ENCODE data around the gene SLC4A9. TPM values are rescaled to one million over a fixed set of nuclear protein-coding genes. Genes with fewer than 3 reads are reported as not detected.
"Not testable (repeated sequence)": the region's sequence is repeated elsewhere in the genome, so short reads cannot be mapped to it uniquely, and the experiment has no call there.

Gene SLC4A9

DNA sequence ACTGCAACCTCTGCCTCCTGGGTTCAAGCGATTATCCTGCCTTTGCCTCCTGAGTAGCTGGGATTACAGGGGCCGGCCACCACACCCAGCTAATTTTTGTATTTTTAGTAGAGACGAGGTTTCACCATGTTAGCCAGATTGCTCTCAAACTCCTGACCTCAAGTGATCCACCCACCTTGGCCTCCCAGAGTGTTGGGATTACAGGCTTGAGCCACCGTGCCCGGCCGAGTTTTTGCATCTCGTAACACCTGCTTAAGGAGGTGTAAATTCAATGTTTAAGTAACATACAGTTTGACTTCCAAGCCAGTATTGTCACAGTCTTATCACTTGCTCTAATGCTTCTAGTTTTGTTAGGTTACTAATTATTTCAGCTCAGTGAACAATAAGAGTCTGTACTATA, 61.4 kb downstream of the SLC4A9 start:
- H4K5ac ChIP-seq (ENCODE audit: low read length); H3K4me2 ChIP-seq (ENCODE audit: low read length); H3K27ac ChIP-seq (ENCODE audit: low read depth, low read length); H3K4ac ChIP-seq (ENCODE audit: low read depth, low read length); H3K79me1 ChIP-seq (ENCODE audit: low read length); H3K23ac ChIP-seq (ENCODE audit: low read length); H3K56ac ChIP-seq (ENCODE audit: low read length); H3K18ac ChIP-seq (ENCODE audit: low read length); H3K9ac ChIP-seq (ENCODE audit: low read length); H3K27me3 ChIP-seq (ENCODE audit: insufficient read depth, low read length, poor library complexity); H2AK5ac ChIP-seq (ENCODE audit: low read length); H3K4me3 ChIP-seq (ENCODE audit: low read length); H3K36me3 ChIP-seq (ENCODE audit: control insufficient read depth, insufficient read depth, low read length); H2BK15ac ChIP-seq (replicated peaks; ENCODE audit: low read depth); H2BK5ac ChIP-seq (ENCODE audit: low read length); H2BK120ac ChIP-seq (ENCODE audit: low read depth, low read length); H4K8ac ChIP-seq (ENCODE audit: low read depth, low read length); H3K4me1 ChIP-seq (ENCODE audit: control insufficient read depth, low read depth, low read length): not testable (repeated sequence)
- H3K79me2 ChIP-seq (ENCODE audit: control insufficient read depth, insufficient read depth, low read length) = peaks cover 42% of the 10 kb centered on the region
- no CpG with 5 or more reads among the region's 7 CpGs for WGBS (ENCODE audit: extremely low coverage, insufficient coverage, low lambda C conversion rate)
- DNase-seq = peak; percentile 19

DNA sequence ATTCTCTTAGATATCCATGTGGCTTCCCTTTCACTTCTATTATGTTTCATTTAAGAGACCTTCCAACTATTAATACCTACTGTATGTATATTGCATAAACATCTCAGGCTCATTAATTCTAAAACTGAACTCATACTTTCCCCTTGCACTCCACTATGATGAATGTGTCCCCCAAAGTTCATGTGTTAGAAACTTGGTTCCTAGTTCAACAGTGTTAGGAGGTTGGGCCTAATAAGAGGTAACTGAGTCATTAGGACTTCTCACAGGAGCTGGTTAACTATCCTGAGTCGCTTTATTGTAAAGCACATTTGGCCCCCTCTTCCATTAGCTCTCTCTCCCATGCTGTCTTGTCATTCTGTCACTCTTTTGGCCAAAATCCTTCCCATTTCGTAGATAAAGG, 63.6 kb downstream of the SLC4A9 start:
- no peak overlapping the region for H2BK120ac ChIP-seq (ENCODE audit: low read depth, low read length)
- WGBS (ENCODE audit: extremely low coverage, insufficient coverage, low lambda C conversion rate) = no CpG with 5 or more reads among the region's 2 CpGs
- DNase-seq = no peak
- H3K9ac ChIP-seq (ENCODE audit: low read length) = no peak overlapping the region
- H4K5ac ChIP-seq (ENCODE audit: low read length) = no peak overlapping the region
- H2BK15ac ChIP-seq (replicated peaks; ENCODE audit: low read depth) = no peak overlapping the region
- no peak overlapping the region for H3K18ac ChIP-seq (ENCODE audit: low read length)
- H3K23ac ChIP-seq (ENCODE audit: low read length) = no peak overlapping the region
- no peaks in the 10 kb centered on the region for H3K4me1 ChIP-seq (ENCODE audit: control insufficient read depth, low read depth, low read length)
- H3K27me3 ChIP-seq (ENCODE audit: insufficient read depth, low read length, poor library complexity) = no peaks in the 10 kb centered on the region
- H3K4me3 ChIP-seq (ENCODE audit: low read length) = no peak overlapping the region
- no peak overlapping the region for H3K27ac ChIP-seq (ENCODE audit: low read depth, low read length)
- H2BK5ac ChIP-seq (ENCODE audit: low read length) = no peak overlapping the region
- no peaks in the 10 kb centered on the region for H3K36me3 ChIP-seq (ENCODE audit: control insufficient read depth, insufficient read depth, low read length)
- peaks cover 4% of the 10 kb centered on the region for H3K79me1 ChIP-seq (ENCODE audit: low read length)
- H4K8ac ChIP-seq (ENCODE audit: low read depth, low read length) = no peak overlapping the region
- H3K79me2 ChIP-seq (ENCODE audit: control insufficient read depth, insufficient read depth, low read length) = peaks cover 35% of the 10 kb centered on the region
- no peak overlapping the region for H3K4me2 ChIP-seq (ENCODE audit: low read length)
- H3K4ac ChIP-seq (ENCODE audit: low read depth, low read length) = no peak overlapping the region
- H2AK5ac ChIP-seq (ENCODE audit: low read length) = no peak overlapping the region
- no peak overlapping the region for H3K56ac ChIP-seq (ENCODE audit: low read length)

DNA sequence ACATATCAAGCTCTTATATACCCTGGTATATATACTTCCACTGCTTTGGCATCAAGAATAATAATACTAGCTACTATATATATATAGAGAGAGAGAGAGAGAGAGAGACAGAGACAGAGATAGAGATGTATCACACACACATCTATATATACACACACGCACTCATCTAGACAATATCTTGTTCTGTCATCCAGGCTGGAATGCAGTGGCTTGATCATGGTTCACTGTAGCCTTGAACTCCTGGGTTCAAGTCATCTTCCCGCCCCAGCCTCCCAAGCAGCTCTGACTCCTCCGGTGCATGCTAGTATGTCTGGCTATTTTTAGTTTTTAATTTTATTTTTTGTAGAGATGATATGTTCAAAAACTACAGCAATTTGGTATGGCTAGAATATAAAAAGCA, 64.1 kb downstream of the SLC4A9 start:
- Histone ChIP-seq H2BK15ac (replicated peaks; ENCODE audit: low read depth) (no peak overlapping the region), H2AK5ac (ENCODE audit: low read length) (no peak overlapping the region), H3K36me3 (ENCODE audit: control insufficient read depth, insufficient read depth, low read length) (no peaks in the 10 kb centered on the region), H4K8ac (ENCODE audit: low read depth, low read length) (no peak overlapping the region), H3K27me3 (ENCODE audit: insufficient read depth, low read length, poor library complexity) (no peaks in the 10 kb centered on the region), H3K9ac (ENCODE audit: low read length) (no peak overlapping the region), H2BK120ac (ENCODE audit: low read depth, low read length) (no peak overlapping the region), H3K23ac (ENCODE audit: low read length) (no peak overlapping the region), H3K4me3 (ENCODE audit: low read length) (no peak overlapping the region), H3K56ac (ENCODE audit: low read length) (no peak overlapping the region), H3K79me1 (ENCODE audit: low read length) (peaks cover 4% of the 10 kb centered on the region), H4K5ac (ENCODE audit: low read length) (no peak overlapping the region), H3K79me2 (ENCODE audit: control insufficient read depth, insufficient read depth, low read length) (peaks cover 33% of the 10 kb centered on the region), H3K4ac (ENCODE audit: low read depth, low read length) (no peak overlapping the region), H3K4me1 (ENCODE audit: control insufficient read depth, low read depth, low read length) (no peaks in the 10 kb centered on the region), H2BK5ac (ENCODE audit: low read length) (no peak overlapping the region), H3K27ac (ENCODE audit: low read depth, low read length) (no peak overlapping the region), H3K4me2 (ENCODE audit: low read length) (no peak overlapping the region), H3K18ac (ENCODE audit: low read length) (no peak overlapping the region)
- WGBS (ENCODE audit: extremely low coverage, insufficient coverage, low lambda C conversion rate) = no CpG with 5 or more reads among the region's 3 CpGs
- no peak for DNase-seq

Small RNAs within 50 kb of the gene (small RNA-seq; reads per million reads assigned to genes)
- not detected for gene RNU4-14P (ENCODE audit: insufficient read depth)

All from mesendoderm (in vitro differentiated cells).